Measurements from ENCODE around the gene SERPINA5.

GRCh38 chr14:94619297-94619696, 38.1 kb downstream of the SERPINA5 start:
- TF ChIP-seq POLR2A (IDR thresholded peaks at IDR 0.05; ENCODE audit: low read depth) (no peak), CTCF (IDR thresholded peaks at IDR 0.05) (no peak)
